ENCODE data around the gene LDLRAD4.

GRCh38 chr18:13616041-13616440, 397.5 kb downstream of the LDLRAD4 start:
- TF ChIP-seq REST (IDR thresholded peaks at IDR 0.05; ENCODE audit: low read depth) (no peak), RAD21 (IDR thresholded peaks at IDR 0.05; ENCODE audit: low read depth) (no peak), CEBPB (IDR thresholded peaks at IDR 0.05) (no peak), CREB1 (IDR thresholded peaks at IDR 0.05; ENCODE audit: low read depth) (no peak), YY1 (IDR thresholded peaks at IDR 0.05; ENCODE audit: low read depth) (no peak), TAF1 (IDR thresholded peaks at IDR 0.05; ENCODE audit: low read depth) (no peak), EP300 (IDR thresholded peaks at IDR 0.05; ENCODE audit: borderline replicate concordance) (no peak), TCF12 (IDR thresholded peaks at IDR 0.05; ENCODE audit: low read depth) (no peak), MAX (IDR thresholded peaks at IDR 0.05) (no peak), FOXM1 (IDR thresholded peaks at IDR 0.05; ENCODE audit: borderline replicate concordance, low read depth) (no peak)
